Measurements from ENCODE around the gene AIRE. TPM values are rescaled to one million over a fixed set of nuclear protein-coding genes. Genes with fewer than 3 reads are reported as not detected.

AIRE gene
- total and polyA plus RNA-seq, 2 of the 13 experiments (the other 11 are each of a cell fraction or from before 2014, with no cell fraction given) = not detected

GRCh38 chr21:44338971-44339910 is 53.6 kb downstream of the AIRE start, which contains the start of gene CFAP410 (continued):
- TF ChIP-seq RBM22 (optimal IDR thresholded peaks at IDR 0.05; ENCODE audit: low read length) = no peak
- TF ChIP-seq ZFP62 (CRISPR knock-in tag; IDR thresholded peaks at IDR 0.05) = 0 out of 2 replicates have a peak, but pooled peaks have one; percentile 85
- peak; percentile 51 for TF ChIP-seq MNT (IDR thresholded peaks at IDR 0.05)
- TF ChIP-seq KMT2B (CRISPR knock-in tag; IDR thresholded peaks at IDR 0.05) = peak; percentile 86
- peak; percentile 70; the same call in 1 of the 2 replicates for TF ChIP-seq ZMAT3 (CRISPR knock-in tag; conservative IDR thresholded peaks at IDR 0.05)
- no peak for TF ChIP-seq ZNF576 (CRISPR knock-in tag; IDR thresholded peaks at IDR 0.05)
- TF ChIP-seq ZNF44 (CRISPR knock-in tag; IDR thresholded peaks at IDR 0.05) = 0 out of 2 replicates have a peak, but pooled peaks have one; percentile 43
- 0 out of 2 replicates have a peak, but pooled peaks have one; percentile 27 for TF ChIP-seq ISX (CRISPR knock-in tag; conservative IDR thresholded peaks at IDR 0.05)
- 0 out of 2 replicates have a peak, but pooled peaks have one; percentile 64 for TF ChIP-seq CHCHD3 (CRISPR knock-in tag; IDR thresholded peaks at IDR 0.05)
- TF ChIP-seq NFAT5 (CRISPR knock-in tag; IDR thresholded peaks at IDR 0.05) = peak; percentile 82; the same call in 1 of the 2 replicates
- peak; percentile 68 for TF ChIP-seq MEF2D (CRISPR knock-in tag; IDR thresholded peaks at IDR 0.05)
- peak; percentile 64 for TF ChIP-seq XRCC5 (optimal IDR thresholded peaks at IDR 0.05; ENCODE audit: low read length)
- TF ChIP-seq ZZZ3 (CRISPR knock-in tag; IDR thresholded peaks at IDR 0.05; ENCODE audit: borderline replicate concordance) = peak; percentile 90
- peak; percentile 42; the same call in 1 of the 2 replicates for TF ChIP-seq ZNF710 (CRISPR knock-in tag; IDR thresholded peaks at IDR 0.05; ENCODE audit: borderline replicate concordance)
- TF ChIP-seq ZNF276 (CRISPR knock-in tag; IDR thresholded peaks at IDR 0.05; ENCODE audit: low read depth) = peak; percentile 68; the same call in 1 of the 2 replicates
- peak; percentile 62; the same call in 1 of the 2 replicates for TF ChIP-seq ZNF792 (CRISPR knock-in tag; IDR thresholded peaks at IDR 0.05)
- TF ChIP-seq IKZF4 (CRISPR knock-in tag; IDR thresholded peaks at IDR 0.05; ENCODE audit: borderline replicate concordance, low read depth, not compliant biosample characterization) = peak; percentile 78

Measured in HepG2 (cell line).